ENCODE measurements around the gene PKN3.

GRCh38 chr9:128712451-128713410 is 10.4 kb downstream of the PKN3 start:
- TF ChIP-seq, protein P1, sequence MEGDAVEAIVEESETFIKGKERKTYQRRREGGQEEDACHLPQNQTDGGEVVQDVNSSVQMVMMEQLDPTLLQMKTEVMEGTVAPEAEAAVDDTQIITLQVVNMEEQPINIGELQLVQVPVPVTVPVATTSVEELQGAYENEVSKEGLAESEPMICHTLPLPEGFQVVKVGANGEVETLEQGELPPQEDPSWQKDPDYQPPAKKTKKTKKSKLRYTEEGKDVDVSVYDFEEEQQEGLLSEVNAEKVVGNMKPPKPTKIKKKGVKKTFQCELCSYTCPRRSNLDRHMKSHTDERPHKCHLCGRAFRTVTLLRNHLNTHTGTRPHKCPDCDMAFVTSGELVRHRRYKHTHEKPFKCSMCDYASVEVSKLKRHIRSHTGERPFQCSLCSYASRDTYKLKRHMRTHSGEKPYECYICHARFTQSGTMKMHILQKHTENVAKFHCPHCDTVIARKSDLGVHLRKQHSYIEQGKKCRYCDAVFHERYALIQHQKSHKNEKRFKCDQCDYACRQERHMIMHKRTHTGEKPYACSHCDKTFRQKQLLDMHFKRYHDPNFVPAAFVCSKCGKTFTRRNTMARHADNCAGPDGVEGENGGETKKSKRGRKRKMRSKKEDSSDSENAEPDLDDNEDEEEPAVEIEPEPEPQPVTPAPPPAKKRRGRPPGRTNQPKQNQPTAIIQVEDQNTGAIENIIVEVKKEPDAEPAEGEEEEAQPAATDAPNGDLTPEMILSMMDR (conservative IDR thresholded peaks at IDR 0.05; ENCODE audit: low read depth, low read length), result no peak
- no peak for TF ChIP-seq EZH2 (IDR thresholded peaks at IDR 0.05; ENCODE audit: low read length, unreplicated experiment)
